ENCODE results near the gene FZD8.

- no peak for TF ChIP-seq CTCF (IDR thresholded peaks at IDR 0.05; ENCODE audit: low read depth, low read length)
- no peak for TF ChIP-seq EZH2phosphoT487 (IDR thresholded peaks at IDR 0.05; ENCODE audit: low read depth)
Observed at GRCh38 chr10:35667270-35667889, 25.3 kb upstream of the FZD8 start.
